Effector CD8-positive, alpha-beta T cell (primary cell): Measurements from ENCODE around the gene TANGO2.
A peak's percentile ranks its signal among the peaks of the same experiment; 100 is the strongest.

Experiments used
- DNase-seq: peaks from one replicate; lab custom pipeline; 2025; lab: John Stamatoyannopoulos, UW

The TANGO2 gene

DNA sequence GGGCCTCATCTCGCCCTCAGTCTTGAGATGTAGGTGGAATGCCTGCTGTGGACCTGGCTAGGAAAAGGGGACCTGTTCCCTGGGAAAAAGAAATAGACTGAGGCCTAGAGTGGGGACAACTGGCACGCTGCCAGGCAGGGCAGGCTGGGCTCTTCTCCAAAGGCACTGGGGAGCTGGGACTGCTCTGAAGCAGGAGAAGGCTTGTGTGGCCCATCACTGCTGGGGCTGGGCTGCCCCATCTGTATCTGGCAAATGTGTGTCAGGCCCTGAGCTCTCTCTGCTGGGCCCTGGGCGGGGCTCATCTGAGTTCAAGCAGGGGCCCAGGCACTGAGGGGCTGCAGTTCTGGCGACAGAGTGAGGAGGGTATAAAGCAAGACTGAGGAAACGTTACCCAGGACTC lies 37.2 kb upstream of the TANGO2 start:
- no peak for DNase-seq

DNA sequence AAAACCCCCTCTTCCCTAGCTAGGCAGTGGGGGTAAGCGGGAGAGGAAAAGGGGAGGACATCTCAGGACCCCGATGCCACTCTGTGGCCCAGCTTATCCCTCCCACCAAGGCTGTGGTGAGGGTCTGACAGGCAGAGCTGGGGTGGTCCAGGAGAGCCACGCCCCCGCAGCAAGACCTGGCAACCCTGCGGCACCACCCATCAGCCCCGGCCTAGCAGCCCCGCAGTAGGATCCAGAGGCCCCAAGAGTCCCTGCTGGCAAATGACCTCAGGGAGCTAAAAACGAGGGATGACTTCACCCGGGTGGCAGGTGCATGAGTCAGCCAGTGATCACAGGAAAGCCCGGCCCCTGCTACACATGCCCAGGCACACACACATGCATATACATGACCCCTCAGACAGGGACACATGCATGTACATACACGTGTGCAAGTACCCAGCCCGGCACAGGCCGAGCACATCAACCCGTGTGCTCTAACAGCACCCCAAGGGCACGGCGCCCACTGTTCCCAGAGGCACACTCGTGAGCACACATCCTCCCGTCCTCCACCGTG lies 36.6 kb upstream of the TANGO2 start:
- DNase-seq, result no peak

DNA sequence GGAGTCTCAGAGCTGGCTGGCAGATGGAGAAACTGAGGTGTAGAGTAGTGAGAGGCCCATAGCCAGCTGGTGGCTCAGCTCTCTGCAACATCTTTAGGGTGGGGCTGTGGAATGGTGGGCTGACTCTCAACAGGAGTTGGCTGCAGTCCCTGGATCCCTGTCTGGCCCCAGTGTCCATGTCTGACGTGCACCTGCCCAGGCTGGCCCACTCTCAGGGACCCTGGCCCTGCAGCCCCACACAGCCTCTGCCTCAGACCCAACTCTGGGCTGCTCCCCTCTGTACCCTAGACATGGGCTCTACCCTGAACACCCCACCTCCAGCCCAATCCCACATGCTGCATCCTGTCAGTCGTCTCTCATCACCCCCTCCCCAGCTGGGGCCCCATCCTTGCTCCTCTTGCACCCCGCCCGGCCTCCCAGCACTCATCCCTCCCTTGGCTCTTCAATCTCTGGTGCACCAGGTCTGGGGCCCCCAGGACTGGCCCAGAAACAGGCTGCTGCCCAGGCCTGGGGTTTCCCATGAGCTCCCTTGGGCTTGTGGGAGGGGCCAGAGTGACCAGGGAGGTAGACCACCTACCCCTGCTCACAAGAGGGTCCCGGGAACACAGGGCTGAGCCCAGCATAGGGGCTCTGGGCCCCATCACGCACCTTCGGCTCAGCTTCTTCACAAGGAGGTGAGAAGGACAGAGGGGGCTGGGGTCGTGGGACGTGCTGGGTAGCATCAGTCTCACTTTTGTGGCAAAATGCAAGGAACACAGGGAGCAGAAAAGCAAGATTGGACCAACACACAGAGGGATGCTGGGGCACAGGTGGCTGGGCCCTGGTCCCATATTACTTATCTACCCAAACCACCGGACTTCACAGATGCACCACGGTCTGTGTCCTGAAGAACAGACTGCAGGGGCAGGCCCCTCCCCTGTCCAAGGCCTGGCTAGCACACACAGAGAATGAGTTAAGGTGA lies 35.8 kb upstream of the TANGO2 start:
- no peak for DNase-seq

DNA sequence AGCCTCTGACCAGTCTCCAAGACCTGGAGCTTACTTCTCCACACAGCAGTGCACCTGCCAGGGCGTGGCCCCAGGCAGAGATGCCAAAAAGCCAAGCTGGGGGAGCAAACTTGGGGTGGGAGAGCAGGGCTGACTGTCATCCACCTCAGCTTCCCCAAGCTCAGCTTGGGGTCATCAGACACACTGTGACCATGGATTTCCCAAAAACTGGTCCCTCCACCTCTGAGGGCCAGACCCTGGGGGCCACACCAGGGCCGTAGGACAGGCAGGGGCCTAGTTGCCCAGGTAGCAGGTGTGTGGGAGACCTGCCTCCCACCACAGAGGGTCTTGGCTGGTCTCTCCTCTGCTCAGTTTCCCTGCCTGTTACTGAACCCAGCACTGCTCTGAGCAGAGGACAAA lies 34.9 kb upstream of the TANGO2 start:
- no peak for DNase-seq

DNA sequence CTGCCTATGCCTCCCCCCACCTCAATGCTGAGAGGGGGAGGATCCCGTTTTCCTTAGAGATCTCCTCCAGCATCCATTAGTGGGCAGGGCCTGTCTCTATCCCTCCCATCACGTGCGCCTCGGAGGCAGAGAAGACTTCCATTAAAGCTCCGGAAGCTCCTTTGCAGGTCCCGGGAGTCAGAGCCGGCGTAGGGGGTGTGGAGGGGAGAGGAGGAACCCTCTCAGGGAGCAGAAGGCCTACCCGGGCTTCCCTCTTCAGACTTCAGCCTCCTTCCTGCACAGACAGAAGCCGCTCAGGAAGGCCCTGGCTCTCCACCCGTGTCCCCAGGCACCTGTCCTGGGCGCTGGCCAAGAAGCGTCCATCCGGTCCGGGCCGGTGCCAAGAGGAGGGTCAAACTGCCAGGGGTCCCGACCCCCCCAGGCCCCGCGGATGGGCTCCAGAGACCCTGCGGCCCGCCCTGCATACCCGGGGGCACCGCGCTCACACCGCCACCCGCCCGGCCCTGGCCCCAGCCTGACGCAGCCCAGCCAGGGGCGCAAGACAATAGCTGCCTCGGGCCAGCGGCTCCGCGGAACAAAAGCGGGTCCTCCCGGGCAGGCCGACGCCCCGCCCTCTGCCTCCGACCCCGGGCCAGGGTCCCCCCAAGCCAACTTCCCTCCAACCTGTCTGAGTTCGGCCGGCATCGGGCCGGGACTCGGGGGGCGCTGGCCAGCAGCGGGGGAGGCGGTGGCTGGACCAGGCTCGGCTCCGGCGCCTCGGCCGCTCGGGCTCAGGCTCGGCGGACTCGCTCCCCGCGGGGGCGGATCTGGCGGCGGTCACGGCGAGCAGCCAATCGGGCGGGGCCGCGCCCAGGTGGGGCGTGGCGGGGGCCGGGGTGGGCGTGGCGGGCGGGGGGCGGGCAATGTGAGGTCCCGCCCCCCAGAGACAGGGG lies 34.2 kb upstream of the TANGO2 start:
- DNase-seq, result peak; percentile 50

DNA sequence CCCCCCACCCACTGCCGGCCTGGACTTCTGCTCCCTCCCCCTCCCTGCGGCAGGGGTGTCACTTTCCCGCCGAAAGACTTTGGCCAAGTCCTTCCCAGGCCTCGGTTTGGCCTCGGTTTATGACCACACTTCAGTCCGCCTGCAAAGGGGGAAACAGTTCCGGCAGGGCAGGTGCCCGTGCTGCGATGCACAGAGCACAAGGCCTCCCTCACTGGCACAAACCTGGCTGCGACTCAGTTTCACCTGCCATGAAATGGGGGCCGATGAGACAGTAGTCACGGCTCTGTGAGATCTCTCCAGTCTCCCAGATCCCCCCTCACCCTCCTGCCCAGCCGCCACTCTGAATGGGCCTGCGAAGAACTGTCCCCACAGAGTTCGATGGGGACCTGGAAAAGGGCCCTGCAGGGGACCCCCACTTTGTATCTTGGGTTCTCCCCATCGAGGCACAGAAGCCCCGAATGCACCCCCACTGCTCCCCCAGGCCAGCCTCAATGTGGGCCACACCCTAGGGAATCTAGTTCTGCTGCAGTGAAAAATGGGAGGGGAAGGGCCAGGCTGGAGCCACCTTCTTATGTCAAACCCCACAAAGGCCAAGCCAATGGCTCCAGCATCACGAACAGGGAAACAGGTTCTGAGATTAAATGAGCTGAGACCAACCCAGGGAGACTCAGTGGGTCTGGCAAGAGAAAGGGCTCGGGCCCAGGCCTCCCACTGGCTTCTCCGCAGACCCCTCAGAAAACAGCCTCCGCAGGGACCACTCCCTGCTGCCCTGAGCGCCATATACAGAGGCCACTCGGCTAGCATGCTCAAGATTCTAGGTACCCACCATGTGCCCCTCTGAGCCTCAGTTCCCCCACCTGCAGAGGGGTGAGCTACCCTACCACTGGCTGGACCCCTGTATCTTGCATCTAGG lies 33.3 kb upstream of the TANGO2 start:
- no peak for DNase-seq

DNA sequence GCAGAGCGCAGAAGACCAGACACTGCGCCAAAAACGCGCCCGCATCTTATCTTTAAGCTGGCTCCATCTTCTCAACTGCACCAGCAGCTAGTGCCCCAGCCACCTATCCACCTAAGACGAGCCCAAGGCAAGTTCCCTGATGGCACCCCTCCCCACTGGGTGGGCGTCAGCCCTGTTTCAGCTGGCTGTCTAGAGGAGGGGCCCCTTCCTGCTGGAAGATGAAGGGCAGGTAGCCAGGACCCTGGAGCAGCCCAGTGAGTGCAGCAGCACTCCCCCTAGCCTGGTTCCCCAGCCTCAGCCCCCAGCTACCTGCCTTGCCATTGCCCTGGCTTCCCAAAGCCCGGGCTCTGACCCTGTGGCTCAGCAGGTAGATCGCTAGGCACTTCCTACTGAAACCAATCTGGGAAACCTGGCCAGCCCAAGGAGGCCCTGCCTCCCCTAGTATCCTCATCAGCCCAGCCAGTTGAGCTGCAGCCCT lies 32.5 kb upstream of the TANGO2 start:
- DNase-seq, result no peak

DNA sequence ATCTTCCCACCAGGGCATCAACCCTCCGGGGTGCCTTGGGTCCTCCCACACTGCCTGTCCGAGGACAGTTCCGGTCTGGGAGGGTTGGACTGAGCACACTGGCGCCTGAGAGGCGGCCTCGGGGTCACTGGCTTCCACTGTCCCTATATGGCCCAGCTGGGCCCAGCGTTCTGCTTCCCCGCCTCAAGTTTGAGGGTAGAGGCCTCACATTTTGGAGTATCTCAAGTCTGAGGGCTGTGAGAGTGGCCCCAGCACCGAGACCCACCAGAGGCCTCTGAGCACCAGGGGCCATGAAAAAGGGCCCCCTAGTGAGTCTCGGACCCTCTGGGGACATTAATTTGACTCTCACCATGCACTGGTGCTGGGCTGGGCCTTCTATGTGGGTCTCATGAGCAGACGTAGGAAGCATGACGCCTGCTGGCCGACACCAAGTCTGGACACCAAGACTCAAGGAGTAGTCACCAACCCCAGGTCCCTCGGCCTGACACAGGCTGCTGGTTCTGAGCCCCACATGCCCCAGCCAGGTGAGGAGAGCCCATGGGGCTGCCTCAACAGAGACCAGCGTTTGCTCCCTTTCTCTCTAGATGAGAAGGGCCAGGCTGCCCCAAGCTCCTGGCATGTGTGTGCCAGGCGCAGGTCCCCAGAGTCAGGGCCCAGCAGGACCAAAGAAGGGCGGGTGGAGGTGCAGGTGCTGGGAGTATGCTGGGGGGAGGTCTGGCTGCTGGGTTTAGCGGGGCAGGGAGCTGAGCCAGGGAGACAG lies 31.8 kb upstream of the TANGO2 start:
- no peak for DNase-seq

DNA sequence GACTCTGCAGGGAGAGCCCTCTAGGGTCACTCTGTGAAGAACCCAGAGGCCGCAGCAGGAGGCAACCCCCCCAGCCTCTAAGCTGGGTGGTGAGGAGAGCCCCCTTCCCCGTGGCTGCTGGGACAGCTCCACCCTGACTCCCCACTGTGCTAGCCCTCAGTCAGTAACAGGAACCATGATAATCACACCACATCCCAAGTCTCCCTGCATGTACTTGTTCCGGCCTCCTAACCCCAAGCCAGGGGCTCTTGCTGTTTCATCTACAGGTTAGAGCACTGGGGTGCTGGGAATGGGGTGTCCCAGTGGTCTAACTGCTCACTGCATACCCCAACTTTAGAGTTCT lies 31.2 kb upstream of the TANGO2 start:
- no peak for DNase-seq

DNA sequence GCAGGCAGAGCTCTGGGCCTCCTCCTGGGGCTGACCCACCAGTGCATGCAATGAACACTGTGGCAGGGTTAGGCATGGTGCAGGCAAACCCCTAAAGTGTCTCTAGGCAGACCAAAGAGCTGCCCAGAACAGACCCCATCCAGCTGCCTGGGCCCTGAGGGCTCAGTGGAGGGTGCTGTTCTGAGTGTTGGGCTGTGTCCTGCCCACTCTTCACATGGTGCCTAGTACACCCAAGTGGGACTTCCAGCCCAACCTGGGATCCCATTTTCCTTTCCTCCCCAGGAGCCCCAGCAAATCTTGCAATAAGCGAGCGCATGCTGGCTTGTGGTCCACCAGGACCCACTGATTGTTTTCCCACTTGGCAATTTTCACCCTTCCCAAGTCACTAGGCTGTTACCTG lies 30.7 kb upstream of the TANGO2 start:
- DNase-seq, result no peak

DNA sequence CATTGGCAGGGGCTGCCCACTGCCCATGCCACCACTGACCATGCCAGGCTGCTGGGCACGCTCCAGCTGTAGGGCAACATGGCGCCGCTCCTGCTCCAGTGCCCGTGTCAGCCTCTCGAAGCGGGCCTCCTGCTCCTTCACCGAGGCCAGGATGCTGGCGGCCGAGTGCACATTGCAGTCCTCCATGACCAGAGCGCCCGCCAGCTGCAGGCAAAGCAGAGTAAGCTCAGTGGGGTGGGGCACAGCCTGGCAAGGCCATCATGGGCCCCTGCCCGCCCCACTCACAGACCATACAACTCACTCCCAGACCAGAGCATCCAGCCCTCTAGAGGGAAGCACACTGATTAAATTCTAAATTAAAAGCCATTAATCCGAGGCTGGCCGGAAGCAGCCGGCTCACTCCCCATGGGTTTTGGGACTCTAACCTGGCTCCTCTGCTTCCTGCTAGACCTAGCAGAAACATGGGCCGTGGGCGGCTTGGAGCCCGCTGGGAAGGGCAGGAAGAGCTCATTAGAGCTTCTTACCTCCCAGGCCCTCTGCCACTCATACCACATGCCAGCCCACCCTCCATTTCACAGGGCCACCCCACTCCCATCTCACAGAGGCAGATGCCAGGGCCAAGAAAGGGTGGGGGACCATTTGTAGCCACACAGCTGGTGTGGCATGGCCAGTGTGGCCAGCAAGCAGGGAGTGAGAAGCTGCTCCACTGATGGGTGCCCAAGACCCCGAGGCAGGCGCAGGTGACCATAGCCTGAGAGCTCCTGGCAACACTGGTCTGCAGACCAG lies 30.1 kb upstream of the TANGO2 start:
- DNase-seq, result no peak

DNA sequence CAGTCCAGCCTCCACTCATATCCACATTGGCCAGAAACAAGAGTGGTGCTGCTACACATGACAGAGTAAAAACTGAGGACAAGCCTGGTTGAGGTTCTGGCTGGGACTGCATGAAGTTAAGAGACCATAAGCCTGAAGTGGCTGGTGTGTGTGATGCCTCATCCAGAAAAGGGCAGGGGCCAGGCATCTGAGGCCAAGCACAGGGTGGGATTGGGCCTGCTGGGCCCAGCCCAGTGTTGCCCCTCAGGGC lies 29.6 kb upstream of the TANGO2 start:
- DNase-seq, result no peak

DNA sequence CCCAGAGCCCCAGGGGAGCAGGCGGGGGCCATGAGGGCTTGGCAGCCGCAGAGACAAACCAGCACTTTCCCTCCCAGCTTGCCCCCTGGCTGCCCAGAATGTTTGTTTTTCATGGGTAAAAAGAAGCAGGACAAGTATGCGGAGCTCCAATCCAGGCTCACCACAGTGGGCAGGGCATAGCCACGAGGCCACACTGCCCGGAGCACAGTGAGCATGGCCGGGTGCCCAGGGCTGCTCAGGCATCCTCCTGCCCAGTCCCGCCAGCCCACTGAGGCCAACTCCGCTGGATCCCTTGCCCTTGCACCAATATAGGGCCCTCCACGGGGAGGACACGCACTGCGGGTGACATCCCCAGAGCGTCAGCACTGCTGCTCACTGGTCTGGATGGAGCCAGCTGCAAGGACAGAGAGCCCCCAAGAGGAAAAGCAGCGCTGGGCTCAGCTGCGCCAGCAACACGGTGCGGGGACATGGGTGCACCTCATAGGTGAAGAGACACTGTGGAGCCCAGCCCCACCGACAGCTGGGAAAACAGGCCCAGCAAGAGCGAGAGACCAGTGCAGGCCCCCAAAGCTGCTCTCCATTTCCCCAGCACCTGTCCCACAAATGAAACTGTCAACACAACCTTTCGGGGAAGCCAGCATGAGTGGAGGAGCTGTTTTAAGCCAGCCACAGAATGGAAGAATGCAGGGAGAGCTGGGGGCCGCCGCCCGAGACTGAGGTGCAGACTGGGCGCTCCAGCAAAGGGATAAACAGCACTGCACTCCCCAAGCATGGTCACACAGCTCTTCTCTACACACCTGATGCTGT lies 29.1 kb upstream of the TANGO2 start:
- no peak for DNase-seq

DNA sequence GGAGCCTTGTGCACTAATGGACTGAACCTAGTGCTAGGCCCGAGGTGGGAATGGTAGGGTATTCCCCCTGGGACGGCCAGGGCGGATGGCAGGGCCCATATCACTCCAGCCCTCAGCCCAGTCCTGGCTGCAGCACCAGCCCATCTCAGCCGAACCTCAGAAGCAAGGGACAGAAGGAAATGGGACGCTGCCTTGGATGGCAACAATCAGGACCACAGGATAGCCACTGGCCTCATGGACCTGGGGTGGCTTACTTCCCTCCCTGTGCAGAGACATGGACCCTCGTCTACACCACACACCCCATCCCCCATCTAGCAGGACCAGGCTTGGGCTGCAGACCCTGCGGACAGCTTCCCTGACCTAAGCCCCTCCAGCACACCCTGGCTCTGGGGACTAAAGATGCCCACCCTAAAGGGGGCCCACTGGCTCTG lies 28.4 kb upstream of the TANGO2 start:
- DNase-seq, result no peak

DNA sequence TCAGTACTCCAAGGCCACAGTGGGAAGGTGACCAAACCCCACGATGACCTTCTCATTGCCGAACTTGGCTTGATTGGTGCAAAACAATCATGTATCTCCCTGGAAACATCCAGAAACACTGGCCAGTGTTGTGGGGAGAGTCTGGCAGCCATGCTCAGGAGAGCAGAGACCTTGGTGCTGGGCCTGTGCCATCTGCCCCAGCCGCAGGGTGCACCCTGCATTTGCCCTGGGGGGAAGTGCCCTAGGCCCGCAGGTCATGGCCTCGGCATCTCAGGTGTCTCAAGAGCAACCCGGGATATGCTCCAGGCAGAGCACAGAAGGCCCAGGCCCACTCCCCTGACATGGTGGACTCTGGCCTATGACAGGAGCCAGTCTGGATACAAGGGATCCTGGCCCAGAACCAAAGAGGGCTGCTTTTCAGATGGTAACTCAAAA lies 28.0 kb upstream of the TANGO2 start:
- no peak for DNase-seq

DNA sequence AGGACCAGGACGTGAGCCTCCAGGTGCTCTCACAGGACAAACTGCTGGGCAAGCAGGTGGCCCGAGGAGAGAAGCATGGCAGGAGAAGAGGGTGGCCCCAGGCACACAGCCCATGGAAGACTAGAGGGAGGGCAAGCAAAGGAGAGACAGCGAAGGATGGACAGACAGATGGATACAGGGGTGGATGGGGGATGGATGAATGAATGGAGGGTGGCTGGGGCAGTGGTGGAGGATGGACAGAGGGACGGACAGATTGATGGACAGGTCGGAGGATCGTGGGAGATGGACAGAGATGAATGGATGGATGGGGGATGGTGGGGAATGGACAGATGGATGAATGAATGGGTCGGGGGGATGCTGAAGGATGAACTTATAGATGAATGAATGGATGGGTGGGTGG lies 27.0 kb upstream of the TANGO2 start:
- no peak for DNase-seq

DNA sequence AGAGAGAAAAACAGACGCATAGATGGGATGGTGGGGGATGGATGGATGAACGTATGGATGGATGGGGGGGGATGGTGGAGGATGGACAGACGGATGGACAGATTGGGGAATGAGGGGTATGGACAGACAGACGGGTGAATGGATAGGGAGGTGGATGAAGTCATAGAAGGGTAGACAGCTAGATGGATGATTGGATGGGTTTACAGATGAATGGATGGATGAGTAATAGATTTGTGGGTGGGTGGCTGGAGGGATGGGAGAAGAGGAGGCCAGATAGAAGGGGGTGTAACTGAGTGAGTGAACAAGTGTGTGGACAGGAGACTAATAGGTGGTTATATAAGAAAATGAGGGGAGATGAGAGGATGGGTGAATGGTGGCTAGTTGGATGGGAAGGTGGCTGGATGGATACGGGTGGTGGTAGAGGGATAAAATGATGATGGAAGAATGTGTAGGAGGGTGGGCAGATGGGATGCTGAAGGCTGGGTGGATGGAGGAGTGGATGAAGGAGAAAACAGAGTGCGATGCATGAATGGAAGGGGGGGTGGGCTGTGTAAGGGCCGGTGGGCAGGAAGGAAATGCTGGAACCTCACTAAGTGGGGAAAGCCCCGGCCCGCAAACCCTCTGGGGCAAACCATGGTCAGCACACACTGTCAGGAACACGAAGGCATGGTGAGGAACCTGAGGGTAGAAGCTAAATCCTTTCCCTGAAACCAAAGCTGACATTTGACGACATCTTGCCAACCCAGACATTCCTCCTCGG lies 25.9 kb upstream of the TANGO2 start:
- no peak for DNase-seq

DNA sequence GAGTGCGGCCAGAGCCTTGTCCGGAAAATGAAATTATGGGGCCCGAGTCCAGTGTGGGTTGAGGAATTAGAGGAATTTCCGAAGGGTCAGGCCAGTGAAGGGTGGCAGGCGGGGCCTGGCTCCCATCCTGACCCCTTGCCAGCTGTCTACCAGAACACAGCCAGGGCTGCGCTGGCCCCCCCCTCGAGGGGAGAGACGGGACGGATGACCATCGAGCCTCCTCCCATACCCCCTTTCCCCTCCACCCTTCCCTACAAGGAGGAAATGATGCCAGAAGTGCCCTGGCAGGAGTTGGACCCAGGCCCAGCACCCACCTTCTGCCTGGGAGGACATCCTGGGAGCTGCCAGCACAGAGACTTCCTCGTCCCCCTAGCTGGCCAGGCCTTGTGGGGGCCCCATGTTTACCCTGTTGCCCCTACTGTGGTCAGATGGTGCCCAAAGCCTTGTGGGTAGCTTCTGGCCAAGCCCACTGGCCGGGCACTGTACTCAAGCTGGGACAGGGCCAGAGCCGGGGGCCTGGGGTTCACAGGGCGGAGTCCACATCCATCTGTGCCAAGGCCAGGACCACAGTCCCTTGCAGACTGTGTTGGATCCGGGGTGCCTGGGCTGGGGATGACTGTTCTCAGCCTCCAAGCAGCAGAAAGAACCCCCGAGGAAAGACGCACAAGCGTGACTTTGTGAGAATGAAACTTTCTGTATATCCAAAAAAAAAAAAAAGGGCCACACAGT lies 25.1 kb upstream of the TANGO2 start:
- DNase-seq, result no peak
